HUDEP-2 (cell line): Measurements from ENCODE around the gene MTG1.
"Not testable (repeated sequence)": the region's sequence is repeated elsewhere in the genome, so short reads cannot be mapped to it uniquely, and the experiment has no call there.

Experiments
- DNase-seq, 76 experiments: peaks; one replicate each; lab custom pipeline; 2025; ENCODE audit not compliant: unreplicated experiment in 76 of 76; lab: John Stamatoyannopoulos, UW

The MTG1 gene

GRCh38 chr10:133358162-133358924 is 35.6 kb upstream of the MTG1 start:
- DNase-seq = no peak

DNA sequence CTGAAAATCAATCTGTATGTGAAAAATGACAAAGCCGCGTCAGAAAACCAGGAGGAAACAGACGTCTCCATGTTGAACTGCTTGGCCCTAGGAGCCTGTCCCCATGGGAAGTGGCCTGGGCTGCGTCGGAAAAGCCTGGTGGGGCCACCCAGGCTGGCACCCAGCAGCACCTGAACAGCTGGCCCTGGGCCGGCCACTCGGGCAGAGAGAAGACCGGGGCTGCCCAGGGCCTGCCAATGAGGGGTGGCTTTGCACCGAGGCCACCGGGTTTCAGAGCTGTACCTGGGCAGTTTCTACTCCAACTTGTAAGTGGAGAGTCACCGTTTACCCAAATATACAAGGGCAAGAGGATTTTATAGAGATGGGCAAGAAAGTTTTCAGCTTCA is 35.0 kb upstream of the MTG1 start:
- no peak for DNase-seq

- DNase-seq = peak in 68 of 76 experiments; percentile 7 to 80 (median 55)
Measured at GRCh38 chr10:133359554-133359971, 34.4 kb upstream of the MTG1 start.

GRCh38 chr10:133359972-133360610 is 33.9 kb upstream of the MTG1 start:
- peak in 66 of 76 experiments; percentile 3 to 80 (median 54) for DNase-seq

DNA sequence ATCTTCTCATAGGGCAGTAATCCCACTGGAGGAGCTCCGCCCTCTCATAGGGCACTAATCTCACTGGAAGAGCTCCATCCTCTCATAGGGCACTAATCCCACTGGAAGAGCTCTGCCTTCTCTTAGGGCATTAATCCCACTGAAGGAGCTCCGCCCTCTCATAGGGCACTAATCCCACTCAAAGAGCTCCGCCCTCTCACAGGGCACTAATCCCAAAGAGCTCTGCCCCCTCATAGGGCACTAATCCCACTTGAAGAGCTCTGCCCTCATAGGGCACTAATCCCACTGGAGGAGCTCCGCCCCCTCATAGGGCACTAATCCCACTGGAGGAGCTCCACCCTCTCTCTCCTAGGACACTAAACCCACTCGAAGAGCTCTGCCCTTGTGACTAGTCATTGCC is 32.7 kb upstream of the MTG1 start:
- no peak for DNase-seq

DNA sequence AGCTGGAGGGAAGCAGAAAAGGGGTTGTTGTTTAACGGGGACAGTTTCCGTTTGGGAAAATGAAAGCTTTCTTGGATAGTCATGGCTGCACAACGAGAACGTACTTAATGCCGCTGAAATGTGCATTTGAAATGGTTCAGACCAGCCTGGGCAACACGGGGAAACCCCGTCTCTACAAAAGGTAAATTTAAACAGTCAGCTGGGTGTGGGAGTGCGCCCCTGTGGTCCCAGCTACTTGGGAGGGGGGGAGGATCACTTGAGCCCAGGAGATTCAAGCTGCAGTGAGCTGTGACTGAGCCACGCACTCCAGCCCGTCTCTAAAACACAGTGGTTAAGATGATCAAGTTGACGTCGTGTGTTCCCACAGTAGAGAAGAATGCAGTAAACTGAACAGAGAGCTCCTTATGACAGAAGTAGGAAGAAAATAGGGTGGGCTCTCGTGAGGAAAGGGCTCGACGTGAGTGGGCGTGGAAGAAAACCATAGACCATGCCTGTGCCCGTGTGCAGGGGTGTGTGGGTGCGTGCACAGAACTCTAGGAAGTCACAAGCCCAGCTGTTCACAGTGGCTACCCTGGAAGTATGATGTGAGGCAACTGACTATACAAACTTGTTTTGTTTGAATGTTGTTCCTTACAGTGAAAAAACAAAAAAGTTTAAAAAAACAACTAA is 32.0 kb upstream of the MTG1 start:
- DNase-seq = no peak

- DNase-seq = no peak
Measured at GRCh38 chr10:133362846-133363245, 31.1 kb upstream of the MTG1 start.

DNA sequence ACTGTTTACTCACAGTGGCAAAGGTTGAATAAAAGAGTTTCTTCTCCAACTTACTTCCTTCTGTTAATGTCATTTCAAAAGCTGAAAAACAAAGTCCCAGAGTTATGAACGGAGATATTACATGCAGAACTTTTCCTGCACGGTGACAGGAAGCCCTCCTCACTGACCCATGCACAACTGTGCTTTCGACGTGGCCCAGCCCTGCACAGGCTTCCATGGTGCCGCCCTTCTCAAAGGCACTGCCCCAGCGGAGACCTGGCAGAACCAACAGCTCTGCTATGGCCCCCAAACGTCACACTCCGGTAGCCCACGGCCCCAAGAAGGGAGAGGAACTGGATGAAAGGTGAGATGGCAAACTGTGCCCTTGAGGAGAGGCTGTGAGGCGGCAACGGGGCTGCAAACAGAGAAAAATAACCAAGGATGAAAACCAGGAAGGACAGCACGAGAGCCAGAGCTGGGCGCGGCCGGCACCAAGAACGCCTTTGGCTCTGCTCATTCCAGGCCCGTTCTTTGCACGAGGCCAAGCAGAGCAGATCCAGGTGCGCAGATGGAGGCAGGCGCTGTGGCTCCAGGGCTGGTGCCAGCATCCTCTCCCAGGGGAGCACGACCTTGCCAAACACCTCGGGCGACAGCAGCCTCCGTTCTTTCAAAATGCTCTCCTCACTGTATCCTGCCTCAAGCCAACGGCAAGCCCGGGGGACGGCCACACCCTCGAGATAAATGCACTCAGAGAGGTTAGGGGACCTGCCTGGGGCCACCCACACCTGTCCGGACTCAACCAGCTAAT is 29.1 kb upstream of the MTG1 start:
- no peak for DNase-seq

DNA sequence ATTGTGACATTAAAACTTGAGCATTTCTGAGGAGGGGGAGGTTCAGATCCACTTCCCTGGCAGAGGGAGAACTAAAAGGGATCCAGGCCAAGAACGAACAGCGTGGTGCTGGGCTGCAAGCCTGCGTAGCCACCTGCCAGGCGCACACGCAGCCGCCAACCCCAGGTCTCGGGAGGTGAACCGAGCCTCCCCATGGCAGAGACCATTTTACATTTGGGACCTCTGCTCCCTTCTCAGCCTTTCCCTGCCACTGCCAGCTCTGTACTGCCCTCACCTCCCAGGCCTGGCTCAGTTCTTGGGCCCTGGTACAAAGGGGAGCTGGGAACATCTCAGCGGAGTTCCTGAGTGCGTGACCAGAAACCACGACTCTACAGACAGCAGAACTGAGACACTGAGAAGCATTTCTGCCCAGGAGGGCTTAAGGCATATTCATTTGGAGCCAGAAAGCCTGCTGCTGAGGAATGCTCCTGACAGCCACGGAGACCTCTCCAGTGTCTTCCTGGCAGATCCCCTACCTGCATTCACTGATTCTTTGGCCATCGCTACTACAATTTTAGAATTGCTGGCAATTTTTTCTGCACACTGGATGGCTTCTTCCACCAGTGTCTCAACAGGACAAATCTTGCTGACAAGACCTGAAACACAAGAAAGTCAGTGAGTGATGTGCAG is 28.4 kb upstream of the MTG1 start:
- no peak for DNase-seq

DNA sequence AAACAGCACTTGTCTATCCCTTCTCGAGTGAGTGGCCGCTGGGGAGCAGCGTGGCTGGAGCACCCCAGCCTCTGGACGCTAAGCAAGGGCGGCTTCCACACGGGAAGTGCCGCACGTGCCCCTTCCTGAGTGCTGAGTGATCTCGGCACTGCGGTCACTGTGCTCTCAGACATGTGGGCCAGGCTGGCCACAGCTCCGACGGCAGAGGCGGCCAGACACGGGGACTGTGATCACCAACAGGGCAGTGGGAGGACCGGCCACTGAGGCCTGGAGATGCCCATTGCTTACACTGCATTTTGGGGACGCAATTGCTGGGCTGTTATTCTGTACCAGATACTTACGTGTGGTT is 27.9 kb upstream of the MTG1 start:
- no peak for DNase-seq

DNA sequence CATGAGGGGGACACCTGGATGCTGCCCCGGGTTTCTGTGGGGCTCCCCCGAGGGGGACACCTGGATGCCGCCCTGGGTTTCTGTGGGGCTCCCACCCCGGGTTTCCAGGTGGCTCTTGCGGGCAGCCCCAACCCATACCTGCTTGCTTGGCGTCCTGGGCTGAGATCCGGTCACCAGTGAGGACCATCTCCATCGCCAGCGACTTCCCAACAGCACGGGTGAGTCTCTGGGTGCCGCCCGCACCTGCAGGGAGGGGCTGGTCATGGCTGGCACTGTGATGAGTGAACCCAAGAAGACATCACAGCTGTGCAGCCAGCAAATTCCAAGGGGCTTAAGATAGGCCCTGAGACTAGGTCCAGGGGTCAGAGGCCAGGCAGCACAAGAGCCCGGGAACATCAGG is 27.2 kb upstream of the MTG1 start:
- no peak for DNase-seq

DNA sequence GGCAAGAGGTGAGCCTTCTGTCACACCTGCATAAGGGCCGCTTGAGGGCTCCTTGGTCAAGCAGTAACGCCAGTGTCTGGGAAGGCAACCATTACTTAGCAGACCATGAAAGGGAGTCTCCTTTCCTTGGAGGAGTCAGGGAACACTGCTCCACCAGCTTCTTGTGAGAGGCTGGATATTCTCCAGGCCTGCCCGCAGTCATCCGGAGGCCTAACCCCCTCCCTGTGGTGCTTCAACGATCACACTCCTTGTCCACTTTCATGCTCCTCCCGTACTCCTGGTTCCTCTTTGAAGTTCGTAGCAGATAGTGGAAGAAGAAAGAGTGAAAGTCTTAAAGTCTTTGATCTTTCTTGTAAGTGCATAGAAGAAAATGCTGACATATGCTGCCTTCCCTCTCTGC is 26.5 kb upstream of the MTG1 start:
- DNase-seq = not testable (repeated sequence)

DNA sequence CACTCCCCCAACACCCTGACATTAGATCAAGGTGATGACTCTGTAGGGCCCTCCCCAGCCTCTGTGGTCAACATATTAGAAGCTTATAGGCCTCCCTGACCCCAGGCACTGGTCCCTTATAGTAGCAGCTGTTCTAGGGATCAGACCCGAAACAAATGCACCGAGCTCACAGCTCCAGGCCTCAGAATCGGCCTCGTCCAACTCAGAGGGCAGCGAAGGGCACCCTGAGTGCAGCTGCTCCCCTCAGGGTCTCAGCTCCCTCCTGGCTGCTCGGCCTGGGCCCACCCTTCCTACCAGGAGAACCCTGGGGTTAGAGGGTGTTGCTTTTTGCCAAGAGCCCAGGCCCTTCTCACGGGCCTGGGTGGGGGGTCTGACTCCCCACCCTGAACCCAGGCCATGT is 25.8 kb upstream of the MTG1 start:
- no peak for DNase-seq

DNA sequence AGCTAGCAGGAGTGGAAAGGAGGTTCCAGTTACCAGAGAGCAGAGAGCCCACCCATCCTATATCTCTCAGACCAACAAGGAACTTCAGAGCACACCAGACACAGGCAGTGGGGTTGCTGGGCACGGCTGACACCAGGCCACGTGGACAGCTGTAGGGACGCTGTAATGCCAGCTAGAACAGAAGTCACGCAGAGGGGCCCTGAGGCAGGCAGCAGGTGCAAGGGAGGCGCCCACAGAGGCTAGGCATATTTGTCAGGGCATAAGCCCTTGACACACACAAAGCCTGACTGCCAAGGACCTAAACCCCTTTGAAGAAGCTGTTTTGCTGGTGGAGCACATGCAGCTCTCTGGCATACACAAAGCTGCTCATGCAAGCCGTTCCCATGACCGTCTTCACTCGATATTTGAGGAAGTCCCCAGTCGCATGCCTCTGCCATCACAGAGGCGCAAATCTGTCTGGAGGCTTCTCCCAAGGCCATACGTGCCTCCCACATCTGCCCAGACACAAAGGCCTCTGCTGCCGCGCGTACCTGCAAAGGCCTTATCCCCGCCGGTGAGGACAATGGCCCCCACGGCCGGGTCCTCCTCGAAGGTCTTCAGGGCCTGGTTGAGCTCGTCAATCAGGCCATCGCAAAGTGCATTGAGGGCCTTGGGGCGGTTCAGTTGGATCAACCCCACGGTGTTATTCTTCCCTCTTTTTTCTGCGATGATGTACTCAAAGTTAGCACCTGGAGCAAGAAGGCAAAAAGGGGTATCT is 23.7 kb upstream of the MTG1 start:
- no peak for DNase-seq

- DNase-seq = no peak
Measured at GRCh38 chr10:133372507-133372906, 21.4 kb upstream of the MTG1 start.

- peak in 74 of 76 experiments; percentile 14 to 96 (median 87) for DNase-seq
Measured at GRCh38 chr10:133373174-133374090, 20.5 kb upstream of the MTG1 start, which contains the start of gene ECHS1. Gene ECHS1, minus strand, starts transcription at chr10:133373354. Its CDS starts 21 bp downstream, at chr10:133373333.

- DNase-seq = no peak
Measured at GRCh38 chr10:133375357-133376115, 18.4 kb upstream of the MTG1 start.

DNA sequence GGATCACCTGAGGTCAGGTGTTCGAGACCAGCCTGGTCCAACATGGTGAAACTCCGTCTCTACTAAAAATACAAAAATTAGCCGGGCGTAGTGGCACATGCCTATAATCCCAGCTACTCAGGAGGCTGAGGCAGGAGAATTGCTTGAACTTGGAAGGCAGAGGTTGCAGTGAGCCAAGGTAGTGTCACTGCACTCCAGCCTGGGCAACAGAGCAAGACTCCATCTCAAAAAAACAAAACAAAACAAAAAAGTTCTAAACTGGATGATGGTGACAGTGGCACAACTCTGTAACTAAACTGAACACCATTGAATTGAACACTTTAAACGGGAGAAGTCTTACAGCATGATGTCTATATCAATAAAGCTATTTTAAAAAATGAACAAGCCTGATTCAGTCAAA is 17.8 kb upstream of the MTG1 start:
- DNase-seq = not testable (repeated sequence)
